GM18505 (cell line): ENCODE measurements around the gene CLSTN1.

Experiments used
- ATAC-seq: cut with Tn5 transposase; IDR thresholded peaks from one replicate; pipeline ENCODE4 v1.9.1; 2021; ENCODE audit not compliant: unreplicated experiment
- POLR2A ChIP-seq: IDR thresholded peaks from 4 replicates; pipeline ENCODE4 v1.6.1; 2011; ENCODE audit warnings: borderline replicate concordance; ENCODE audit not compliant: insufficient read depth, insufficient read length; ENCODE audit errors: extremely low read depth

The CLSTN1 gene

DNA sequence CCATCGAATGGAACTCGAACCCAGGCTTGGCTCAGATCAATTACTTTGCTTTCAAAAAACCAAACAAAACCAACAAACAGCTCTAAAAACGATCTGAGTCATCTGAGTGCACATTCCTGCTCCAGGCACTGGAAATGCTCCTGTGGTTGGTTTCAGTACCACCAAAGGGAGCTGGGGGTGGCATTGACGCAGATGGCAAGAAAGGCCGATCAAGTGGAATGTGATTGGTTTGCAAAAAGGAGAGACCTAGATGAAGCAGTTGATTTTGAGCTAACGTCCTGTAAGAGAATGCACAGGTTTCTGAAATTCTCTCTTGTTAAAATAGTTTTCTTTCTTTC is 132.7 kb downstream of the CLSTN1 start:
- no peak for TF ChIP-seq POLR2A
- ATAC-seq: no peak

DNA sequence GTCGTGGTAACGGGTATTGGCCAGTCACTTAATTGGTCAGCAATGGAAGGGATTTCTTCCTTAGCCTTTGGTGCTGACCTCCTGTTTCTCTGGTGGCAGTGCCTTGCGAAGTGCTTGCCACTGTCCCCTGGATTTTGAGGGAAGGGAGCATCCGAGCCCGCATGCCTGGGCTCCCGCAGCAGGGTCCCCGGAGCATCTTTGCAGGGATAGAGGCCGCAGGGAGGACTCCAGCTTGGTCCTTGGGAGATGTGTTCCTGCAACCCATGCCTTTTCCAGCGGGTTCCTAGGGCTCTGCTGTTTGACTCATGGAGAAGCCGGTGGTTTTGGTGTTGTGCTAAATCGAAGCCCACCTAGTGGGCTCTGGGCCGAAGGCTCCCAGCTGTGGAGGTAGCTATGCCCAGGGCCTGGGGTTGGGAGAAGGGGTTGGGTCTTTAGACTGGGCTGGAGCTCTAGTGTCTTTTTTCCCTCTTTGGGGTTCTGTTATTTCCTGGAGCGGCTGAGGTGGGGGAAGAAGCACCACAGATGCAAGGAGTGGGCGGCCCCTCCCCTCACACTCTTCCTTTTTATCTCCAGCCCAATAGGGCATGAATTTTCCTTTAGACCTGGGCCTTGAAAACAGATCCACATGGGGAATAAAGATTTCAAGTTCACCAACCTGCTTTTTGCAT is 133.2 kb downstream of the CLSTN1 start:
- no peak for TF ChIP-seq POLR2A
- ATAC-seq: no peak

DNA sequence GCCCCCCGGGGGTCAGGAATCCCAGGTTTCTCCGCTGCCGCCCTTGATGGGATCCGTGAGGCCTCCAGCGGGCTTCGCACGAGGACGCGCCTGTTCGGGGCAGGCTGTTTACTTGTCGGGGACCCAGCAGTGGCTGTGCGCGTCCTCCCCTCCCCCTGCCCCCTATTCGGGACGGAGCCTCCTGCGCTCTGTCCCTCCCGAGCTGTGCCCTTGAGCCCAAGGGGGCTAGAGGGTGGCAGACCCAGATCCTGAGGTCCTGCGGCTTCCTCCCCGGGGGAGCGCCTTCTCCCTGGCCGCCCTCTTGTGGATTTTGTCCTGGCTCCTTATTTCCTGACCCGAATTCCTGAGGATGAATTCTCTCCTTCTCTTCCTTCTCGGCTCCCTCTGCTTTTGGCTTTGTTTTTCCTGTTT is 133.8 kb downstream of the CLSTN1 start:
- ATAC-seq: no peak
- TF ChIP-seq POLR2A: no peak

DNA sequence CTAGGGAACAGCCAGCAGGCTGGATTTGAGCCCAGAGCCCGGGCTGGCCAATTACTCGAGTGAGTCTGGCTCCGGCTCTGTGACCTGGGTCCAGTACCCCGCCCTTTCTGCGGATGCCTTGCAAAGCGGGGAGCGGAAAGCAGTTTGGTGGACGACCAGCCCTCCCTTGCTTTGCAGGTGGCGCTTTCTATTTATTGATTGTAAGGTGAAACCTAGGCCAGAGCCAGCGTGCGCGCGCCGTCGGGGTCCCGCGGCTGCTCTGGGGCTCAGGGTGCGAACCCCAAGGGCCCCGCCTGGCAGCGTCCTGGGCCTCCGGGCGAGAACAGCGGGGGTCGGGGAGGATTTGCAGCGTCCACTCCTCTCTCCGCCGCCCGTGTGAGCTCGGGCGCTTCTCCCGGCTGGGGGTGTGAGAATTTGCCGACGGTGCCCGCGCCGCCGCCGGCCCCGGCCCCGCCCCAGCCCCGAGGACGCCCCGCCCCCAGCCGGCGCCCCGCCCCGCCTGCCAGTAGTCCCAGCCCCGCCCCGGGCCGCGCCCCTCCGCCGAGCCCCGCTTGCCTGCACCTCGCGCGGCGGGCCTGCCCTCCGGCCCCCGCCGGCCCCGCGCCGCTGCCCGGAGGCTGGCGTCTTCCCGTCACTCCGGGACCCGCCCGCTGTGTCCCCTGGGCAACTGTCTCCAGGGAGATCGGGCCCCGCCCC is 134.6 kb downstream of the CLSTN1 start:
- no peak for TF ChIP-seq POLR2A
- peak; percentile 49 for ATAC-seq

DNA sequence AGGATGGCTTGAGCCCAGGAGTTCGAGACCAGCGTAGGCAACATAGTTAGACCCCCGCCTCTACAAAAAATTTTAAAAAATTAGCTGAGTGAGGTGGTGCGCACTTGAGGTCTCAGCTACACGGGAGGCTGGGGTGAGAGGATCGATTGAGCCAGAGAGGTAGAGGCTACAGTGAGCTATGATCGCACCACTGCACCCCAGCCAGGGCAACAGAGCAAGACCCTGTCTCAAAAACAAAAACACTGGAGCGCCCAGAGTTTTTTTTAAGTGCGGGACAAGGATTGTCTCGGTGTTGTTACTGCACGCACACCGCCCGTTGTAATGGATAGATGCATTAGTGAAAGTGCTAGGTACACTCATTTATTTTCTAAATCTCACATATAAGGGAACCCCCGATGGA is 135.2 kb downstream of the CLSTN1 start:
- ATAC-seq: no peak
- TF ChIP-seq POLR2A: no peak

DNA sequence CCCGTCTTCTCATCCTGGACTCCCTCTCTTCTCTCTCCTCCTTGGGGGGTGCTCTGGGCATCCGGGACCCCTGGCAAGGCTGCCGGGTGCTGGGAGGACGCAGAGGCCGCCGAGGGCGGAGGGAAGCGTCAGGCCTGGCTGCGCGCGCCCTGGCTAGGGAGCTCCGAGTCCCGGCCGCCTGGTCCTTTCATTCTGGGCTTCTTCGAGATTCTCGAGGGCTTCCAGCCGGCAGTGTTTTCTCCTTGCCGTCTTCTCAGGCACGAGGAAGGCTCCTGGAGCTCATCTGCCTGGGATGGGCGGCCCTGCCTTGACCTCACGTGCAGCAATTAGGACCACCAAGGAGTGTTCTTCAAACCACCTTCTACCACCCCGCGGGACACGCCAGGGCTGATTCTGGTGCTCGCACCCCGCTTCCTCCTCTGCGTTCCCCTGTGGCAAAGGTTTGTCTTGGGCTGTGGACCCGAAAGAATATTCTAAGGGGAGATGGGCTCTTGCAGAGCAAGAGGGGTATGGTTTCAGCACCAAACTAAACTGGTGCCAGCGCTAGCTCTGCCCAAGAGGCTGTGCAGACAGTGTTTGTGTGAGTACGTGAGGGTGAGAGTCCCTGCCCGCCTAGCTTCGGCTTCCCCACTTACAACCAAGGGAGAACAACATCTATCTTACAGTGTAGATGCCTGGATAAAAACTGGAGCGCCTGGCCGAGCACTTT is 135.7 kb downstream of the CLSTN1 start:
- peak; percentile 14 for TF ChIP-seq POLR2A
- no peak for ATAC-seq

DNA sequence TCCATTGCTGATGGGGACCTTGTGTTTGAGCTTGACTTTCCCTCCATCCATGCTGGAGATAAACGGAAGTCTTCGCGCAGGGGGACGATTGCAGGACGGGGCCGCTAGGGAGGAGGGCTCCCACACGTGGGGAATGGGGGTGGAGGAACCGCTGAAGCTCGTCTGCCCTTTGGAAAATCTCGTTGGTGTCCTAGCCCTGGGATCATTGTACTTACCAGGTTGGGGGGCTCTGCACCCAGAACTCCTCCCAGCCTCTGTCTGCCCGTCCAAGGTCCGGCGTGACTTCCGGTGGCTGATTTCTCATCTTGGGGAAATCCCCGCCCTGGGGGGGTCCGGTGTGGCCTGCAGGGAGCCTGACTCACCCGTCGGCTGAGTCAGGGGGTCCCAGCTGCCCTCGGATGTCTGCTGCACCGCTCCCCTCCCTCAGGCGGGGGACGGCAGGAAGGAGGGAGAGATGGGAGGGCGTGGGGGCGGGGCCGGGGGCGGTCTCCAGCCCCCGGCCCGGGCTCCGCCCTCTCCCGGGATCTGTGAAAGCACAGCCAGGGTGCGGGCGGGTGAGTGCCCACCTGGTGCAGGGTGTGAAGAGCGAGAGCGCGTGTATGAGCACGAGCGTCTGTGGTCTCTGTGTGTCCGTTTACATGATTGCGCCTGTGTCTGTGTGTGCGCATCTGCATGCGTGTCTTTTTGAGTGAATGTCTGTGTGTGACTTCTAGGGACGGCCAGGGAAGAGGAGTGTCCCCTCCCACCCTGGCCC is 136.5 kb downstream of the CLSTN1 start:
- TF ChIP-seq POLR2A: peak; percentile 30
- no peak for ATAC-seq

DNA sequence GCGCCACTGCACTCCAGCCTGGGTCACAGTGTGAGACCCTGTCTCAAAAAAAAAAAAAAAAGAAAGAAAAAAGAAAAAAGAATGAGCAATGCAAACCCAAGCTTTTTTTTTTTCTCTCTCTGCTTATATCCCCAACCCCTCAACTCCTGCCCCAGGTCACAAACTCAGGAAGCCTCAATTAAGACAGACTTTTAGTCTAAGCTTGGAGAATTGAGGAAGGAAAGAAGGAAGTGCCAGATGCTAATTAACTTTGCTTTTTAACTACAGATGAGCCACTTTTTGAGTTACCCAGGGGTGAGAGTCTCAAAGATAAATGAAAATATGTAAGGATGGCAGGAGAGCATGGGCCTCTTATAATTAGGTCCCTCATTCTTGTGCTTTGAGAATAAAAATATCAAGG is 139.0 kb downstream of the CLSTN1 start:
- no peak for TF ChIP-seq POLR2A
- no peak for ATAC-seq

DNA sequence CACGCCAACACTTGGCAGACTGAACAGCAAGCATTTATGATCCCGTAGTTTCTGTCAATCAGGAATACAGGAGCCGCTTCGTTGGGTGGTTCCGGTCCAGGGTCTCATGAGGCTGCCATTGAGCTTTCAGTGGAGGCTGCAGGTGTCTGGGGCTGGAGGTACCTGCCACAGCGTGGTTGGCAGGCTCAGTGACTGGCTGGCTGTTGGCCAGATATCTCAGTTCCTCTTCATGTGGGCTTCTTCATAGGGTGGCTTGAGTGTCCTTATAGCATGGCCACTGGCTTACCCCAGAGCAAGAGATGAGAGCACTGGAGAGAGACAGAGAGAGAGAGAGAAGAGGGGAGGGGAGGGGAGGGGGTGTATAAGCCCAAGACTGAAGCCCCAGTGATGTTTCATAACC is 142.9 kb downstream of the CLSTN1 start:
- no peak for ATAC-seq
- TF ChIP-seq POLR2A: no peak

DNA sequence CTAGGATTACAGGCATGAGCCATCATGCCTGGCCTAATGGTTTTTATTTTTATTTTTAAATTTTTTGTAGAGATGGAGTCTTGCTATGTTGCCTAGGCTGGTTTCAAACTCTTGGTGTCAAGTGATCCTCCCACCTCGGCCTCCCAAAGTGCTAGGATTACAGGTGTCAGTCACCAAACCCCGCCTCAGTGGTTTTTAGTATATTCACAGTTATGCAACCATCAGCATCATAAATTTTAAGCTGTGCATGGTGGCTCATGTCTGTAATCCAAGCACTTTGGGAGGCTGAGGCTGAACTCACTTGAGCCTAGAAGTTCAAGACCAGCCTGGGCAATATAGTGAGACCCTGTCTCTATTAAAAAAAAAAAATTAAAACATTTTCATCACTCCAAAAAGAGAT is 143.7 kb downstream of the CLSTN1 start:
- no peak for TF ChIP-seq POLR2A
- no peak for ATAC-seq
